HG03457 (cell line): ENCODE results near the gene EOGT.

Source experiments
- ATAC-seq: cut with Tn5 transposase; IDR thresholded peaks from one replicate; pipeline ENCODE4 v1.9.1; 2021; ENCODE audit warnings: moderate number of reproducible peaks; ENCODE audit not compliant: unreplicated experiment

The EOGT gene

GRCh38 chr3:69013253-69014021, at the start of gene EOGT:
EOGT (minus strand) TSS chr3:69013684; CDS start chr3:69009846, 3,838 bp downstream.
- ATAC-seq = peak; percentile 76

GRCh38 chr3:69059688-69060087, 46.2 kb upstream of the EOGT start:
- no peak for ATAC-seq

- no peak for ATAC-seq
Observed at GRCh38 chr3:69058947-69059224, 45.4 kb upstream of the EOGT start.

- ATAC-seq = peak; percentile 86
Observed at GRCh38 chr3:69058180-69058946, 44.9 kb upstream of the EOGT start.

- ATAC-seq = no peak
Observed at GRCh38 chr3:69052472-69052898, 39.0 kb upstream of the EOGT start.

- peak; percentile 94 for ATAC-seq
Observed at GRCh38 chr3:69051756-69052471, 38.4 kb upstream of the EOGT start, which contains the start of gene TMF1. TMF1 (minus strand) TSS chr3:69052333; CDS start chr3:69052086, 247 bp downstream.

DNA sequence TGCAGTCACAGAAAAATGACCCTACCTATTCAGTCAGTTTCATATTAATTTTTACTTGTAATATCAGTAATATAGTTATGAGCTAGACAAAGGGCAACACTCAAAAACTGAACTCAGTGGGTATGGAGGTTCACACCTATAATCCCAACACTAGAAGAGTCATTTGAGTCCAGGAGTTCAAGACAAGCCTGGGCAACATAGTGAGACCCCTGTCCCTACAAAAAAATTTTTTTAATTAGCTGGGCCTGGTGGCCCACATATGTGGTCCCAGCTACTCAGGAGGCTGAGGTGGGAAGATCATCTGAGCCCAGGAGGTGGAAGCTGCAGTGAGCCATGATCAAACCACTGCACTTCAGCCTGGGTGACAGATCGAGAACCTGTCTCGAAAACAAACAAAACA, 35.5 kb upstream of the EOGT start:
- ATAC-seq = no peak

- no peak for ATAC-seq
Observed at GRCh38 chr3:69044608-69045007, 31.1 kb upstream of the EOGT start.

DNA sequence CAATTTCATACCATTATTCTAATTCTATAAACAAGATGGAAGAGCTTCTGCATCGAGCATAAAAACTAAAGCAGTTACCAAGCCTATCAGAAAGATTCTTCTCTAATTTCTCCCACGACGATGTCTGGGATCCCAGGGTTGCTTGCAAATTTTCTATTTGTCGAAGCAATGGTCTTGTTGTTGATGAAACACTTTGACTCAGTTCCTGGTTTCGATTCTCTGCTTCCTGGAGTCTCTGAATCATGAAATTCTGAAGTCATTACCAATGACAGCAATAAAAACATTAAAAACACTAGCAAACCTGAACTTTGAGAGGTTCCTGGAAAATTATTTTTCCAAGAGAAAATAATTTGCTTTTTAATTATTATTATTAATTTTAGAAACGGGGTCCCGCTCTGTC, 20.0 kb upstream of the EOGT start:
- ATAC-seq = no peak

DNA sequence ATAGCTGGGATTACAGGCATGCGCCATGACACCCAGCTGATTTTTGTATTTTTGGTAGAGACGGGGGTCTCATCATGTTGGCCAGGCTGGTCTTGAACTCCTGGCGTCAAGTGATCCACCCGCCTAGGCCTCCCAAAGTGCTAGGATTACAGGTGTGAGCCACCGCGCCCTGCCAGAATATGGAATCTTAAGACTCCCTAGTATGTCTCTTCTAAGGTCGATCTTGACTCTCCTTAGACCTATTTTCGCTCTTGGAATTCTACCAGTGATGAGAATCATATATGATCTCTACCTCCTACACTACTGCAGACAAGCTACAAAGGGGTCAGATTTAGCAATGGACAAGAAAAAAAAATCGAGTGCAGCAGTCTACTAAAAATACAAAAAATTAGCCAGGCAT, 19.3 kb upstream of the EOGT start:
- no peak for ATAC-seq

DNA sequence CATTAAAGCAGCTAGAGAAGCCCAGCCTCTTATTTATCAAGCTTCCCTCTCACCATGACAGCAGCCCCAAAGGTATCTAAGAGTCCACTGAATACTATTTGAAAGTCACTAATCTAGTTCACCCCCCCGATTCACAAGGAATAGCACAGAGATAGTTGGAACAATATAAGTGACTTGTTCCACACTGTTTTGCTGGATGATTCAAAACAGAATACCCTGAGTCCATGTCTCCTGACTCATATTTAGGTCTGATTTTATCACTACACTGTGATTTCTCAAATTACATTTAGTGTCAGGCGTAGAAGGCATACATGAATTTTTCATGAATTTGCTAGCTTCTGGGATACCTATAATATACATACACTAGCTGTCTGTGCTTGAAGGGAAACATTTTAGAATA, 18.7 kb upstream of the EOGT start:
- ATAC-seq = no peak

- ATAC-seq = no peak
Observed at GRCh38 chr3:69031635-69032034, 18.2 kb upstream of the EOGT start.

DNA sequence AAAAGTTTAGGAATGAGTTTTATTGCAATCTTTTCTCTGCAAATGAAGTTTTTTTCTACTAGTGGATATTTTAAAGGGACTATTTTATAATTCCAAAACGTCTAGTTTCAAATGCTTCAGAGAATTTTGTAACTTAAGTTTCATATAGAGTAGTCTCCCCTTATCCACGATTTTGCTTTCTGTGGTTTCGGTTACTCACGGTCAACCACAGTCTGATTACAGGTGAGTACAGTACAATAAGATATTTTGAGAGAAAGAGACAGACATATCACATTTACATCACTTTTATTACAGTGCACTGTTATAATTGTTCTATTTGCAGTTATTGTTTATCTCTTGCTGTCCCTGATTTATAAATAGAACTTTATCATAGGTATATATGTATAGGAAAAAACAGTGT, 7.4 kb upstream of the EOGT start:
- ATAC-seq = no peak

DNA sequence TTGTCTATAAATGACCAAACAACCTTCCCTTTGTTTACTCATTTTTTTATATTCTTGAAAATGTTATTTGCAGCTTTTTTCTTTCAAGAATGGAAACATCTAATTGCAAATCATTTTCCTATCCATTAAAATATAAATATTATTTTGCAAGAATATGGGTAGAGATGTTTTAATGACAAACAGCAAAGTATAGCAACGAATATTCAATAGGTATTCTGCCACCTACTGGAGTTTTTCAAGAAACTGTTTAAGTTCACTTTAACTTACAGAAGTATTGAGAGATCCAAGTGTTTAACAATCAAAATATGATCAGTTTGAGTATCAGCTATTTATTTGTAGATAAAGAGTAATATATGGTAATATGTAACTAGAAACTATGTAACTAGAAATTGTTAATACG, 6.9 kb upstream of the EOGT start:
- ATAC-seq = no peak

DNA sequence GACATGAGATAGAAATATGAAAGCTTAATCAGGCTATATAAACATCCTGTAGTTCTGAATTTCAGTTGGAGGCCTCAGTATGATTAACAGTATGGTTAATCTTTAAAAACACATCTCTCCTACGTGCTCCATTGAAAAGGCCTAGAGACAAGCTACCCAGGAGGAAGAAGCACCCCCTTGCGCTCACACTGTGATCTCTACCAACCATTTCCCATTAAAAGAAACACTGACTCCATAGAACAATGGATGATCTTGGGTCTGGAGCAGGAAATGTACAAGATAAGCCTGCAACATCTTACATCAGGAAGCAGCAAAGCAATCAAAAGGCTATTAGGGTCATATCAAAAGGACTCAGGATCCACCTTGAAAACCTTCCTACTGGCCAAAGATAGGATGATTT, 3.4 kb upstream of the EOGT start:
- ATAC-seq = no peak

GRCh38 chr3:69016102-69016501, 2.6 kb upstream of the EOGT start:
- no peak for ATAC-seq

DNA sequence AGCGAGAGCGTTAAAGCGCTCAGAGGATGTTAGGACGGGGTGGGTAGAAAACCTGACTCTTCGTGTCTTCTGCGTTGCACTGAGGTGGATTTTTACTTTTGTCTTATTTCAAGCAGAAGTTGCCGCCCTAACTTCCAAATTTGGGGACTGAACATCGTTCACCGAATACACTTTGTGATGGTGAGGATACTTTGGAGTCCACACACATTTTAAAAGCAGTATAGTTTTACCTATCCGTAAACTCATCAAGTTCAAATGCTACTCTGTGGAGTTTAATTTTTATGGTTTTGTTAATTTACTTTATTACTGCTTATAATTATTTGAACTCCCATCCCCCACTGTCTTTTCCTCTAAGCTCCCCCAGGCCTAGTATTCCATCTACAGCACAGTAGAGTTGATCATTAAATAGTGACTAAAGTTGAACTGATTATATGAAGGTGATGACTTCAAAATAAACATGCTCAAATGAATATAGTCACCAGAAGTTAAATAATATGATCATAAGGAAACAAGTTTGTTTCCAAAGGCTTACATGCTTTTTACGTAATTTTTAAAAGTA, 617 bp upstream of the EOGT start:
- ATAC-seq = no peak

DNA sequence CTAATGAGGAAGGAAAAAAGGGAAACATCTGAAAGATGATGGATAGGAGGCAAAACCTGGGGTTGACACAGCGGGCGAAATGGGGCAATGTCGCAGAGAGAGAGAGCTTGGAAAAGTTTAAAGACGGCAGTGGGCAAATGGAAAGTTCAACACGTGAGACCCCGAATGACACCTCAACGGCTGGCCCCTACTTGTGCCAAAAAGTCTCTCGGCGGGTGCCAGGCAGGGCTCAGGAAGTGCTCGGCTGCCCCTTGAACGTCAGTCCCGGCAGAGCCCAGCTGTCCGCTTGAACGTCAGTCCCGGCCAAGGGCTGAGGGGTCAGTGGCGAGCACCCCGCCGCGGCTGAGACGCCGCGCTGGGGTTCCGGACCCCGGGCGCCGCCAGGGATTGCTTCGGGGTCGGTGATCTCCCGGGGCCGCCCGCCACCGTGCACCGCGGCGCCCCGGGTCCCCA, 658 bp downstream of the EOGT start:
- ATAC-seq = no peak

- ATAC-seq = no peak
Observed at GRCh38 chr3:69012100-69012799, 1.2 kb downstream of the EOGT start.

DNA sequence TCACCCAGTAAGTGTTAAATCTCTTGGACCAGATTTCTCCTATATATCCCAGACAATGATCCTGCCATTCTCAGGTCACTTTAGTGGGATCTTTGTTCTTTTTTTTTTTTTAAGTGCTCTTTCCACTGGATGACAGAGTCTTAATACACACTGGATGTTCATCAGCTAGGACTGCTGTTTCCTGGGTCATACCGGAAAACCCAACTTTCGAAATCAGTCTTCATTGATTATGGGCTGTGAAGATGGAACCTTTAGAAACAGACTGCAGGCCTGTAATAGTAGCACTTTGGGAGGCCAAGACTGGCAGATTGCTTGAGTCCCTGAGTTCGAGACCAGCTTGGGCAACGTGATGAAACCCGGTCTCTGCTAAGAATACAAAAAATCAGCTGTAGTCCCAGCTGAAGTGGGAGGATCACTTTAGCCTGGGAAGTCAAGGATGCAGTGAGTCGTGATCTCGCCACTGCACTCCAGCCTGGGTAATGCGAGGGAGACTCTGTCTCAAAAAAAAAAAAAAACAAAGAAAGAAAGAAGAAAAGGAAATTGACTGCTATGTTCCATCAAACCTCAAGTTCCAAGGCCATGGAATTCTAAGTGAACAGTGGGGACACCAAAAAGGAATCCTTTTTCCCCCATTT, 2.3 kb downstream of the EOGT start:
- no peak for ATAC-seq
